H9 (cell line): Measurements from ENCODE around the gene MMD2. TPM values are rescaled to one million over a fixed set of nuclear protein-coding genes. Genes with fewer than 3 reads are reported as not detected.
A peak's percentile ranks its signal among the peaks of the same experiment; 100 is the strongest.

Experiments used
- DNase-seq: peaks from one replicate; pipeline ENCODE4 v3.0.0-alpha.2; 2017
- H2AFZ ChIP-seq: one replicate; pipeline ENCODE4 v1.6.1; 2013; ENCODE audit warnings: mild to moderate bottlenecking, low read length, control low read depth, moderate library complexity
- H2AK5ac ChIP-seq: 2 replicates; pipeline ENCODE4 v1.6.1; 2013; ENCODE audit warnings: low read length, control low read depth, mixed read lengths; ENCODE audit not compliant: insufficient read length
- H2BK120ac ChIP-seq: one replicate; pipeline ENCODE4 v1.6.1; 2013; ENCODE audit warnings: low read depth, mild to moderate bottlenecking, low read length, control low read depth, inconsistent platforms; ENCODE audit not compliant: poor library complexity, severe bottlenecking
- H2BK12ac ChIP-seq: 2 replicates; pipeline ENCODE4 v1.6.1; 2013; ENCODE audit warnings: low read length, control low read depth, mixed read lengths, low read depth; ENCODE audit not compliant: insufficient read length
- H2BK15ac ChIP-seq: 2 replicates; pipeline ENCODE4 v1.6.1; 2013; ENCODE audit warnings: low read depth, low read length, control low read depth
- H2BK20ac ChIP-seq: one replicate; pipeline ENCODE4 v1.6.1; 2013; ENCODE audit warnings: low read depth, mild to moderate bottlenecking, low read length, control low read depth, inconsistent platforms; ENCODE audit not compliant: poor library complexity, severe bottlenecking
- H2BK5ac ChIP-seq: 2 replicates; pipeline ENCODE4 v1.6.1; 2013; ENCODE audit warnings: low read length, control low read depth, mixed read lengths; ENCODE audit not compliant: insufficient read length
- H3K14ac ChIP-seq: 2 replicates; pipeline ENCODE4 v1.6.1; 2013; ENCODE audit warnings: low read length, control low read depth; ENCODE audit not compliant: insufficient read depth
- H3K18ac ChIP-seq: 2 replicates; pipeline ENCODE4 v1.6.1; 2013; ENCODE audit warnings: low read depth, mild to moderate bottlenecking, mixed read lengths, low read length, control low read depth; ENCODE audit not compliant: insufficient read length
- H3K23ac ChIP-seq: 2 replicates; pipeline ENCODE4 v1.6.1; 2013; ENCODE audit warnings: low read length, control low read depth, mixed read lengths, low read depth; ENCODE audit not compliant: insufficient read length
- H3K23me2 ChIP-seq: 2 replicates; pipeline ENCODE4 v1.6.1; 2013; ENCODE audit warnings: low read depth, mild to moderate bottlenecking, mixed read lengths, low read length, control low read depth; ENCODE audit not compliant: insufficient read length, poor library complexity, severe bottlenecking
- H3K27ac ChIP-seq: 2 replicates; pipeline ENCODE4 v1.5.1; 2013; ENCODE audit warnings: low read length, control low read depth, mixed read lengths, low read depth; ENCODE audit not compliant: insufficient read length
- H3K27me3 ChIP-seq: 2 replicates; pipeline ENCODE4 v1.6.1; 2013; ENCODE audit warnings: low read length, control low read depth, inconsistent platforms; ENCODE audit not compliant: insufficient read depth
- H3K4ac ChIP-seq: 2 replicates; pipeline ENCODE4 v1.6.1; 2013; ENCODE audit warnings: low read depth, mild to moderate bottlenecking, control low read depth, inconsistent platforms, low read length, moderate library complexity
- H3K4me1 ChIP-seq: 2 replicates; pipeline ENCODE4 v1.6.1; 2013; ENCODE audit warnings: low read length, control low read depth, inconsistent platforms; ENCODE audit not compliant: insufficient read depth
- H3K4me2 ChIP-seq: 2 replicates; pipeline ENCODE4 v1.6.1; 2013; ENCODE audit warnings: low read length, control low read depth, mixed read lengths; ENCODE audit not compliant: insufficient read length, insufficient read depth
- H3K56ac ChIP-seq: 2 replicates; pipeline ENCODE4 v1.6.1; 2013; ENCODE audit warnings: low read depth, mild to moderate bottlenecking, mixed read lengths, low read length, control low read depth; ENCODE audit not compliant: insufficient read length
- H3K79me1 ChIP-seq: 2 replicates; pipeline ENCODE4 v1.6.1; 2013; ENCODE audit warnings: low read depth, mild to moderate bottlenecking, moderate library complexity, low read length, control low read depth, inconsistent platforms; ENCODE audit not compliant: insufficient read depth, poor library complexity, severe bottlenecking
- H3K79me2 ChIP-seq: 2 replicates; pipeline ENCODE4 v1.6.1; 2013; ENCODE audit warnings: low read length, control low read depth, inconsistent platforms; ENCODE audit not compliant: insufficient read depth
- H3K9ac ChIP-seq: 2 replicates; pipeline ENCODE4 v1.6.1; 2013; ENCODE audit warnings: low read length, control low read depth, mixed read lengths; ENCODE audit not compliant: insufficient read length; ENCODE audit errors: extremely low read depth
- H3K9me3 ChIP-seq: one replicate; pipeline ENCODE4 v1.6.1; 2013; ENCODE audit warnings: low read depth, low read length, inconsistent platforms; ENCODE audit not compliant: control insufficient read depth
- H3T11ph ChIP-seq: one replicate; pipeline ENCODE4 v1.6.1; 2013; ENCODE audit warnings: mild to moderate bottlenecking, low read length, control low read depth, inconsistent platforms
- H4K20me1 ChIP-seq: one replicate; pipeline ENCODE4 v1.6.1; 2013; ENCODE audit not compliant: control insufficient read depth, insufficient read length, insufficient read depth
- H4K5ac ChIP-seq: 2 replicates; pipeline ENCODE4 v1.6.1; 2013; ENCODE audit warnings: low read depth, mild to moderate bottlenecking, mixed read lengths, low read length, control low read depth; ENCODE audit not compliant: insufficient read length
- H4K8ac ChIP-seq: replicated peaks from 2 replicates; pipeline ENCODE4 v1.6.1; 2013; ENCODE audit warnings: low read length, control low read depth, mixed read lengths, low read depth; ENCODE audit not compliant: insufficient read length
- H4K91ac ChIP-seq: 2 replicates; pipeline ENCODE4 v1.6.1; 2013; ENCODE audit warnings: low read depth, mild to moderate bottlenecking, moderate library complexity, mixed read lengths, low read length, control low read depth; ENCODE audit not compliant: insufficient read length
- H3K27ac Mint-ChIP-seq, 3 experiments: 2 replicates in 2 of 3; 3 replicates in 1 of 3; pipeline ENCODE4 v1.8.0; 2020 to 2021; ENCODE audit warnings: mixed read lengths in 3 of 3, mild to moderate bottlenecking in 1 of 3, moderate library complexity in 1 of 3
- H3K27me3 Mint-ChIP-seq: 2 replicates; pipeline ENCODE4 v1.8.0; 2021; ENCODE audit warnings: low read depth, mild to moderate bottlenecking, moderate library complexity, mixed read lengths
- H3K36me3 Mint-ChIP-seq, 3 experiments: 2 replicates in 2 of 3; 3 replicates in 1 of 3; pipeline ENCODE4 v1.8.0; 2020 to 2021; ENCODE audit warnings: low read depth in 3 of 3, mixed read lengths in 3 of 3; ENCODE audit not compliant: insufficient read depth in 1 of 3
- H3K4me1 Mint-ChIP-seq, 2 experiments: 2 replicates each; pipeline ENCODE4 v1.8.0; 2020; ENCODE audit warnings: mixed read lengths in 2 of 2
- H3K4me3 Mint-ChIP-seq, 2 experiments: 2 replicates in 1 of 2; 3 replicates in 1 of 2; pipeline ENCODE4 v1.8.0; 2020 to 2021; ENCODE audit warnings: mild to moderate bottlenecking in 2 of 2, mixed read lengths in 2 of 2, moderate library complexity in 1 of 2
- H3K9me3 Mint-ChIP-seq, 2 experiments: 2 replicates in 1 of 2; 3 replicates in 1 of 2; pipeline ENCODE4 v1.8.0; 2020; ENCODE audit warnings: mild to moderate bottlenecking in 2 of 2, mixed read lengths in 2 of 2, moderate library complexity in 1 of 2
- CTCF ChIP-seq: fragments of 200-600 bp; sonication (generic); conservative IDR thresholded peaks from 3 replicates; pipeline ENCODE4 v1.8.0; 2021; ENCODE audit warnings: antibody characterized with exemption, mild to moderate bottlenecking
- WGBS: extraction: QIAGEN DNeasy Blood & Tissue Kit; methylation state at CpG from one replicate; pipeline ENCODE4 v1.1.7; 2013; ENCODE audit warnings: missing lambda C conversion rate, low lambda C conversion rate, mixed read lengths; ENCODE audit not compliant: insufficient read length; ENCODE audit errors: extremely low coverage; 5-methylcytosine and 5-hydroxymethylcytosine counted together
- total RNA-seq: library from RNA; stranded (reverse); gene quantifications from 2 replicates; pipeline ENCODE4 v1.2.1, GENCODE V29; 2021

The MMD2 gene
- total RNA-seq, 1 experiment from 2014 or later, result 0.20 TPM

DNA sequence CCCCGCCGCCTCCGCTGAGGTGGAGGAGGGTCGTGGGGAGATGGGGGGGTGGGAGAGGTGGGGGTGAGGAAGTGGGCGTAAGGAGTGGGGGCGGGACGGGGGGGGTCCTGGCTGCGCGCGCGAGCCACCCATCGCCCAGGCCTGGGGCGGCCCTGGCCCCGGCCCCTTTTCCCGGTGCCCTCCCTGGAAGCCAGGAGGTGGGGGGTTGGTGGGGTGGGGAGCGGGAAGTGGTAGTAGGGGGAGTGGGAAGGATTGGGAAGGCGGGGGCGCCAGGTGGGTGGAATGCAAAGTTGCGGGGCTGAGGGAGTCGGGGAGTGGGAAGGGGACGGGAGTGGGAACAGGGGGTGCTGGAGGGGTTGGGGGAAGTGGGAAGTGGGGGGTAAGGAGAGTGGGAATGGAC lies 319 bp upstream of the MMD2 start:
- no peak overlapping the region for H3T11ph ChIP-seq
- peak overlapping the region in 1 of 2 experiments; percentile 67; a peak in 1 of 5 replicates for H3K4me3 Mint-ChIP-seq
- no peak overlapping the region for H4K91ac ChIP-seq
- no peak overlapping the region for H3K18ac ChIP-seq
- TF ChIP-seq CTCF, result no peak
- H3K9me3 Mint-ChIP-seq, result peaks cover 3% of the 10 kb centered on the region in 2 experiments; a peak in 2 of 5 replicates
- no peaks in the 10 kb centered on the region for H3K23me2 ChIP-seq
- peaks cover 5% of the 10 kb centered on the region in 2 experiments for H3K4me1 Mint-ChIP-seq
- H2BK120ac ChIP-seq, result no peak overlapping the region
- H3K23ac ChIP-seq, result no peak overlapping the region
- no peaks in the 10 kb centered on the region for H4K20me1 ChIP-seq
- H2BK15ac ChIP-seq, result no peak overlapping the region
- no peak overlapping the region for H4K5ac ChIP-seq
- no peak overlapping the region for H2BK20ac ChIP-seq
- no peak for DNase-seq
- H3K9ac ChIP-seq, result no peak overlapping the region
- WGBS, result no CpG with 5 or more reads among the region's 21 CpGs
- no peaks in the 10 kb centered on the region for H3K4me1 ChIP-seq
- H2AFZ ChIP-seq, result no peak overlapping the region
- H3K79me2 ChIP-seq, result no peaks in the 10 kb centered on the region
- H3K56ac ChIP-seq, result no peak overlapping the region
- no peak overlapping the region for H3K14ac ChIP-seq
- peaks cover 62% of the 10 kb centered on the region for H3K27me3 Mint-ChIP-seq
- H3K36me3 Mint-ChIP-seq, result no peaks in the 10 kb centered on the region; a peak in 1 of 7 replicates
- H2BK12ac ChIP-seq, result no peak overlapping the region
- H3K4me2 ChIP-seq, result no peak overlapping the region
- no peak overlapping the region for H2AK5ac ChIP-seq
- no peak overlapping the region for H4K8ac ChIP-seq
- no peak overlapping the region for H3K27ac Mint-ChIP-seq
- no peaks in the 10 kb centered on the region for H3K9me3 ChIP-seq
- no peak overlapping the region for H3K4ac ChIP-seq
- H2BK5ac ChIP-seq, result no peak overlapping the region
- H3K79me1 ChIP-seq, result no peaks in the 10 kb centered on the region
- H3K27me3 ChIP-seq, result peaks cover 12% of the 10 kb centered on the region; the same call in 1 of the 2 replicates
- H3K27ac ChIP-seq, result no peak overlapping the region
